Fibroblast of skin of left biceps (primary cell): ENCODE data around the gene CD226.

ENCODE experiments used
- DNase-seq, 2 experiments: peaks; one replicate each; pipeline ENCODE4 v3.0.0-alpha.2; 2013; ENCODE audit warnings: low read depth in 2 of 2

Gene CD226

GRCh38 chr18:69814861-69815385, 132.8 kb downstream of the CD226 start:
- DNase-seq: no peak

GRCh38 chr18:69813559-69813958, 134.1 kb downstream of the CD226 start:
- DNase-seq: no peak

GRCh38 chr18:69808399-69808798, 139.3 kb downstream of the CD226 start:
- DNase-seq: no peak

GRCh38 chr18:69804776-69805501, 142.7 kb downstream of the CD226 start:
- DNase-seq: no peak
